CD4-positive, alpha-beta T cell treated with Interleukin-17A for 4 hours (primary cell): Measurements from ENCODE around the gene PGLYRP1.

ENCODE experiments used
- DNase-seq: peaks from one replicate; pipeline ENCODE4 v3.0.0-alpha.2; 2020; ENCODE audit warnings: mixed read lengths

The PGLYRP1 gene

GRCh38 chr19:45999653-46000121 is 23.2 kb downstream of the PGLYRP1 start:
- peak; percentile 24 for DNase-seq

GRCh38 chr19:45998834-45999233 is 24.0 kb downstream of the PGLYRP1 start:
- no peak for DNase-seq

- no peak for DNase-seq
Observed at GRCh38 chr19:45996933-45997332, 25.9 kb downstream of the PGLYRP1 start.

- DNase-seq = no peak
Observed at GRCh38 chr19:45995715-45996385, 27.0 kb downstream of the PGLYRP1 start.

GRCh38 chr19:45994998-45995714 is 27.7 kb downstream of the PGLYRP1 start, which contains the start of gene CCDC61:
Gene CCDC61 (plus strand): TSS chr19:45995467. CDS start chr19:46003019, 7,552 bp downstream.
- DNase-seq = peak; percentile 96

GRCh38 chr19:45994456-45994997 is 28.3 kb downstream of the PGLYRP1 start:
- DNase-seq = no peak

- DNase-seq = no peak
Observed at GRCh38 chr19:45990113-45990728, 32.6 kb downstream of the PGLYRP1 start.

- no peak for DNase-seq
Observed at GRCh38 chr19:45985321-45985720, 37.5 kb downstream of the PGLYRP1 start.

- no peak for DNase-seq
Observed at GRCh38 chr19:45981350-45981749, 41.5 kb downstream of the PGLYRP1 start.

- DNase-seq = no peak
Observed at GRCh38 chr19:45978156-45978555, 44.7 kb downstream of the PGLYRP1 start.

- no peak for DNase-seq
Observed at GRCh38 chr19:45976178-45976577, 46.7 kb downstream of the PGLYRP1 start.

GRCh38 chr19:45975306-45976070 is 47.4 kb downstream of the PGLYRP1 start:
- DNase-seq = no peak

- DNase-seq = peak; percentile 24
Observed at GRCh38 chr19:45973553-45974338, 49.1 kb downstream of the PGLYRP1 start, which contains the start of gene NOVA2. Gene NOVA2 (minus strand): TSS chr19:45973865. CDS start chr19:45973351, 514 bp downstream.

GRCh38 chr19:45972947-45973540 is 49.8 kb downstream of the PGLYRP1 start:
- DNase-seq = peak; percentile 11

- peak; percentile 4 for DNase-seq
Observed at GRCh38 chr19:45972081-45972946, 50.5 kb downstream of the PGLYRP1 start.

- DNase-seq = no peak
Observed at GRCh38 chr19:45971260-45971902, 51.5 kb downstream of the PGLYRP1 start.

- DNase-seq = no peak
Observed at GRCh38 chr19:45969676-45970075, 53.2 kb downstream of the PGLYRP1 start.
